NCI-H187 (cell line): ENCODE results near the gene TBC1D21.

Experiments used
- DNase-seq, 2 experiments: peaks; one replicate each; lab custom pipeline; 2025; lab: John Stamatoyannopoulos, UW

The TBC1D21 gene

DNA sequence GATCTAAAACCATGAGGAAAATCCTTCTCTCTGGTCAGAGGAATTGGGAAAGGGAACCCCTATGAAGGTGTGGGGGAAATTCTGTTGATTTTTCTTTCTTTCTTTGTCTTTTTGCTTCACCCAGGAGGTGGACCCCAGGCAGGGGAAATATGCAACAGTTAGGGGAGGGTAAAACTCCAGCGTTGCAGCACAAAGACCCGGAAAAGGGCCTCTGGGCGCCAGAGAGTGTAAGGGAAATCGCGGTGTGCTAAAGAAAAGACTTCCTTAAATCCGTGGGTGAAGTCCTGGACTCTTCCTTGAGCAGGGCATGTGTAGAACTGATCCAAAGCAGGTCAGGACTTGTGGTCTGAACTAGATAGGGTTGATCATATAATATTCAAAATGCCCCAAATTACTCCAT, 11.1 kb upstream of the TBC1D21 start:
- DNase-seq = no peak

DNA sequence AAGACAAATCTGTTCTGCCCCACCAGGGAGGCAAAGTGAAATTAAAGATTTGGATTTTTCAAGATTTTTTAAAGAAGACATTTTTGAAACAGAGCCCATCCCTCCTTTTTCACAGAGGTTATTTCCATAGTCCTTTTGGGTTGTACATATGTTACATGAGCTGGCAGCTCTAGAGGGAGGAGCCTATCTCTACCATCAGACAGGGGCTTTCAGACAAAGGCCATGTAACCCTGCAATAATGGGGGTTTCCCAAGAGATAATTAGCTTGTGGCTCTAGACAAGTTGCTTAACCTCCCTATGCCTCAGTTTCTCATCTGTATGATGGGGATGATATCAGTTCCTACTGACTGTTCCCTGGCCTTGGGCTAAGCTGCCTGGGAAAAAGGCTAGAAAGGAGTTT, 8.0 kb upstream of the TBC1D21 start:
- DNase-seq = no peak

GRCh38 chr15:73865904-73866303, 7.5 kb upstream of the TBC1D21 start:
- DNase-seq = no peak

- DNase-seq = no peak
Measured at GRCh38 chr15:73866481-73866880, 6.9 kb upstream of the TBC1D21 start.

DNA sequence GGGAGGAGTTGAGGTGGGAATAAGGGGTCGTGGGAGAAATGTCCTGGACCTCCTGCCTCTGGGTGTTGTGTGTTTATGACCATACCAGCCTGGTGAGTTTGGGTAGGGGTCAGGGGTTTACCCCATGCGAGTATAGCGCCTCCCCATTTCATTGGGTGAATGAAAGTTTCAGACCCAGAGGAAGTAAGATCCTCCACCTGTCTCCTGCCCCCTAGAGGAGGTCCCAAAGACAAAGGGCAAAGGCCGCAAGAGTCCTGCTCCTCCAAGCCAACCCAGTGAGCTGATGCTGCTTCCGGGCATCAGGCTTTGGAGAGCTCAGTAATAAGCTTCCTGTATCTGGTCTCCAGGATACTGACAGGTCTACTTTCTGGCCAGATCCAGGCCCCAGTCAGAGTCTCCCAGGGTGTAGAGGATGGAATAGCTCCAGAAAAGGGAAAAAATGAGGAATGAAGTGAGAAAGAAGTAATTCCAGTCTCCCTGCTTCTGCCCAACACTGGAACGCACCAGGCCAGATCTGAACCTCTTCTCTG, 6.4 kb upstream of the TBC1D21 start:
- DNase-seq = no peak

DNA sequence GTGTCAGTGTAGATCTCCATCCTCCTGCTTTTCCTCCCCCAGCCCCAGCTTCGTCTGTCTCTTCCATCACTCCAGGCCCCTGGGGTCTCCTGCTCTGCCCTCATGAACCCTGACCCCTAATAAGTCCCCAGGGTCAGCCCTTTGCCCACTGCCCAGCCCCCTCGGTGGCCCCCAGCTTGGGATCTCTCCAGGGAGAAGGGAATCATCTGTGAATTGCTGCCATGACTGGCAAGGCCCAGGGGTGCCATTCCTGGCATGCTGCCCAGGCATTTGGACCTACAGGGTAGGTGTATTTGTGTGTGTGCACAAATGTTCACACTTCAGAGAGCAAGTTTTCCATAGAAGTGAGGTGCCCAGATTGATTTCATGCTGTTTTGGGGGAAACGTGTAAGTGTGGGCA, 5.9 kb upstream of the TBC1D21 start:
- no peak for DNase-seq

GRCh38 chr15:73867956-73868355, 5.4 kb upstream of the TBC1D21 start:
- no peak for DNase-seq

GRCh38 chr15:73869216-73869995, 4.0 kb upstream of the TBC1D21 start:
- no peak for DNase-seq

- DNase-seq = no peak
Measured at GRCh38 chr15:73870700-73871408, 2.5 kb upstream of the TBC1D21 start.

DNA sequence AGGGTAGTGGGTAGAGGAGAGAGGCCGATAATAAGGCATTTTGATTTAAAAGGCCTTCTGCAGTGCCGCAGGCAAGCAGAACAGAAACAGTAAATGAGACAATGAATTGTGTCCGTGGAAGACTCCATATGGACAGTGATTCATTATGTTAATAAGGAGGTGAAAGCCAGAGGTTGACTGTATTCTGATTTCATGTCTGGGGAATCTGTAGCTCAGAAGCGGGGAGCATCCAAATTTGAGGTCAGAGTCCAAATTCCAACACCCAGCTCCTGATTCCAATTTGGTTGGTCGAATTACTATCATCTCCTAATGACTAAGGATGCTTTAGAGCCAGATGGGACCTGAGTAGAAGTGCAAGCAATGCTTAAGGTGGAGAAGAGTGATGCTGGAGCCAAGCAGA, 1.0 kb upstream of the TBC1D21 start:
- DNase-seq = no peak

- peak in 1 of 2 experiments; percentile 23 for DNase-seq
Measured at GRCh38 chr15:73873889-73874511, 636 bp downstream of the TBC1D21 start.

DNA sequence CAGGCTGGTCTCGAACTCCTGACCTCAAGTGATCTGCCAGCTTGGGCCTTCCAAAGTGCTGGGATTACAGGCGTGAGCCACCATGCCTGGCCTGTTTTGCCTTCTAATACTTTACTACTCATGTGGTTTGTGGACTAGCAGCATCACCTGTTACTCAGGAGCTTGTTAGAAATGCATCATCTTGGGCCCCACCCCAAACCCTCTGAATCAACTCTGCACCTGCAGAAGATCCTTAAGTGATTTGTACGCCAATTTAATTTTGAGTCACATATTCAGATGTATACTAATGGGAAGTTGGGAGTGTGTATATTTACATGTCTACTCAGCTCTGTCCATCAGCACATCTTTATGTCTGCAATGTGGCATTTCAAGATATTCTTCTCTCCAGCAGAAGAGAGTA, 6.1 kb downstream of the TBC1D21 start:
- DNase-seq = no peak

- DNase-seq = no peak
Measured at GRCh38 chr15:73881579-73882320, 8.4 kb downstream of the TBC1D21 start.

DNA sequence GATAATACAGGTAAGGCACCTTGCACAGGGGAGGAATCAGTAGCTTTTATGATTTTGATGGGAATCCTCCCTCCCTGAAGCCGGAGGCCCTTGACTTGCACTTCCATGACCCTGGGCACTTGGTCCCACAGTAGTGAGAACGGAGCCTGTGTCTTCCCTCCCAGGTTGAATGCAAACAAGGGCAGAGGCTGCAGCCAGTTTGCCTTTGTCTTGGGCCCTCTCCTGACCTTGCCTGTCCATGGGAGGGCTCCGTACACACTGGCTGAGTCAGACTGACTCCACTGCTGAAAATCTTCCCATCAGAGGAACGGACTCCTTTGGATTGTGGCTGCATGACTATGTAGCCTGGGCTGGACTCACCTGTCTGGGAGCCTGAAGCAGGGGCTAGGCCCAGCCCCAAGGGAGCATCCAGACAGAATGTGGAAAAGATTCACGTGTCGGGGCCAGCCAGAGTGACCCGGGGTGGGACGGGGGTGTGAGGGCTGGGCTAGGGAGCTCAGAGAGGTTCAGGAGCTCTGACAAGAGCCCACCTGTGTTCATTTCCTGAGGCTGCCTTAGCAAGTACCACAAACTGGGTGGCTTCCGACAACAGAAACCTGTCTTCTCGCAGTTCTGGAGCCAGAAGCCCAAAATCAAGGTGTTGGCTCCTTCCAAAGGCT, 9.5 kb downstream of the TBC1D21 start:
- no peak for DNase-seq

- no peak for DNase-seq
Measured at GRCh38 chr15:73884159-73884558, 10.8 kb downstream of the TBC1D21 start.

GRCh38 chr15:73885954-73886700, 12.8 kb downstream of the TBC1D21 start:
- DNase-seq = no peak

DNA sequence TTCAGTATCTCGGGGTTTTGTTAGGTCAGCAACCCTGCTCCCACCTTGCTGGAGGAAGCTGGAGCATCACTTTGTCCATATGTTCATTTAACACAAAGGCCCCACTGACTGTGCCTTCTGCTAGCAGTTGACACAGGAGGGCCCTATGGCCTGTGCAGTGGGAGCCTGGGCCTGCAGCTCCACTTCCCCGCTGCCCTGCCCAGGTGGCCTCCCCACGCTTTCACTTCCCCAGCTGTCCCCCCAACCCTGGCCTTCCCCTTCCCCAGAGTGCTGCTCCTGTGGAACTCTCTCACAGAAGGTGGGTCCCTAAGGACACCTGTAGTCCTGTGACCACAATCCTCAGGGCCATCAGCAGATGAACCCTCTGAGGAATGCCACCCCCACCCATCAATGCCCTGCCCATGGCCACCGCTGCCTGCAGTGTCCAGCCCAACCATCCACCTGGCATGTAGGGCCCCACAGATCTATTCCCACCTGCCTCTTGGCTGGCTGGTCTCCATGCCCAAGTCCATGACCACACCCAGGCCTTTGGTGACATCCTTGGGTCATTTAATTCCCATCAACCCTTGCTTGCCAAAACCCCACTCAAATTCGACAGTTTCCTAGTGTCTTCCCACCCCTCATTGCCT, 13.5 kb downstream of the TBC1D21 start:
- DNase-seq = no peak

- no peak for DNase-seq
Measured at GRCh38 chr15:73887481-73887880, 14.1 kb downstream of the TBC1D21 start.

- no peak for DNase-seq
Measured at GRCh38 chr15:73888224-73889041, 15.1 kb downstream of the TBC1D21 start.
